Fibroblast of lung (primary cell): ENCODE data around the gene SULF2. TPM values are rescaled to one million over a fixed set of nuclear protein-coding genes. Genes with fewer than 3 reads are reported as not detected.

Experiments used
- DNase-seq, 2 donors: peaks; one replicate each; pipeline versions ENCODE4 v3.0.0 to v3.0.0-alpha.2; 2010; ENCODE audit warnings: low read depth in 2 of 2
- H2AFZ ChIP-seq: 2 replicates; pipeline ENCODE4 v1.5.1; 2012; ENCODE audit warnings: low read length, control low read depth, inconsistent platforms
- H3K27ac ChIP-seq: 2 replicates; pipeline ENCODE4 v1.5.1; 2011; ENCODE audit warnings: low read length, control low read depth; ENCODE audit not compliant: insufficient read depth
- H3K27me3 ChIP-seq: 2 replicates; pipeline ENCODE4 v1.5.1; 2011; ENCODE audit warnings: mild to moderate bottlenecking, low read length; ENCODE audit not compliant: control insufficient read depth, insufficient read depth
- H3K36me3 ChIP-seq: 2 replicates; pipeline ENCODE4 v1.5.1; 2011; ENCODE audit warnings: low read length; ENCODE audit not compliant: control insufficient read depth, insufficient read depth
- H3K4me1 ChIP-seq: 2 replicates; pipeline ENCODE4 v1.5.1; 2011; ENCODE audit warnings: low read length; ENCODE audit not compliant: control insufficient read depth, insufficient read depth; ENCODE audit errors: extremely low read depth
- H3K4me2 ChIP-seq: 2 replicates; pipeline ENCODE4 v1.5.1; 2011; ENCODE audit warnings: low read length, control low read depth; ENCODE audit not compliant: insufficient read depth; ENCODE audit errors: extremely low read depth
- H3K4me3 ChIP-seq, 4 experiments: fragments of 200-600 bp in 1 of 4; sonication (generic) in 1 of 4; replicated peaks in 1 of 4; 2 replicates each; pipeline ENCODE4 v1.5.1; 2011 to 2016; ENCODE audit warnings: low read length in 4 of 4, low read depth in 3 of 4, mild to moderate bottlenecking in 3 of 4, control low read depth in 2 of 4, inconsistent platforms in 1 of 4, mixed read lengths in 1 of 4; ENCODE audit not compliant: insufficient read depth in 1 of 4; ENCODE audit errors: control extremely low read depth in 1 of 4
- H3K79me2 ChIP-seq: 2 replicates; pipeline ENCODE4 v1.5.1; 2012; ENCODE audit warnings: mild to moderate bottlenecking, low read length, inconsistent platforms; ENCODE audit not compliant: control insufficient read depth, insufficient read depth
- H3K9ac ChIP-seq: 2 replicates; pipeline ENCODE4 v1.5.1; 2011; ENCODE audit warnings: mild to moderate bottlenecking, low read length, control low read depth; ENCODE audit not compliant: insufficient read depth
- H3K9me3 ChIP-seq: 2 replicates; pipeline ENCODE4 v1.5.1; 2012; ENCODE audit warnings: low read depth, low read length; ENCODE audit not compliant: control insufficient read depth, insufficient read depth
- H4K20me1 ChIP-seq: 2 replicates; pipeline ENCODE4 v1.5.1; 2011; ENCODE audit warnings: low read length; ENCODE audit not compliant: control insufficient read depth, insufficient read depth; ENCODE audit errors: extremely low read depth
- CTCF ChIP-seq, 2 donors: IDR thresholded peaks in 1 of 2; conservative IDR thresholded peaks in 1 of 2; 1 replicate in 1 of 2; 2 replicates in 1 of 2; pipeline ENCODE4 v1.5.1; 2011 to 2012; ENCODE audit warnings: low read length in 2 of 2, control low read depth in 1 of 2, inconsistent platforms in 1 of 2, low read depth in 1 of 2, mild to moderate bottlenecking in 1 of 2
- EZH2 ChIP-seq: IDR thresholded peaks from 2 replicates; pipeline ENCODE4 v1.5.1; 2012; ENCODE audit warnings: low read length, control low read depth, mild to moderate bottlenecking; ENCODE audit errors: missing control alignments
- polyA plus RNA-seq, 2 donors: library from polyadenylated mRNA; depleted of rRNA in 1 of 2; stranded (reverse) in 1 of 2; unstranded in 1 of 2; fragments of >200 nt; gene quantifications; 2 replicates each; pipeline ENCODE4 v1.2.1, GENCODE V29; 2011 to 2012; ENCODE audit warnings: missing spikeins in 1 of 2
- total RNA-seq: library from RNA; depleted of rRNA; stranded (reverse); fragments of >200 nt; gene quantifications from 2 replicates; pipeline ENCODE4 v1.2.1, GENCODE V29; 2014

SULF2 gene
- total and polyA plus RNA-seq, 2 donors (not counting 1 experiment from before 2014, with no cell fraction given): 0.26 to 9.6 TPM

GRCh38 chr20:47638851-47639250, 146.4 kb downstream of the SULF2 start:
- H3K9me3 ChIP-seq: no peaks in the 10 kb centered on the region
- DNase-seq: no peak
- no peak overlapping the region for H2AFZ ChIP-seq
- H3K9ac ChIP-seq: no peak overlapping the region
- no peak overlapping the region for H3K4me3 ChIP-seq
- H3K36me3 ChIP-seq: peaks cover 2% of the 10 kb centered on the region
- H3K4me1 ChIP-seq: no peaks in the 10 kb centered on the region
- H3K79me2 ChIP-seq: no peaks in the 10 kb centered on the region
- TF ChIP-seq EZH2: no peak
- TF ChIP-seq CTCF (conservative IDR thresholded peaks at IDR 0.05 in 1 of 2, IDR thresholded peaks at IDR 0.05 in 1 of 2; ENCODE audit: low read depth in 1 of 2, low read length in 2 of 2): no peak
- H4K20me1 ChIP-seq: no peaks in the 10 kb centered on the region
- H3K27me3 ChIP-seq: no peaks in the 10 kb centered on the region
- no peak overlapping the region for H3K4me2 ChIP-seq
- no peak overlapping the region for H3K27ac ChIP-seq

DNA sequence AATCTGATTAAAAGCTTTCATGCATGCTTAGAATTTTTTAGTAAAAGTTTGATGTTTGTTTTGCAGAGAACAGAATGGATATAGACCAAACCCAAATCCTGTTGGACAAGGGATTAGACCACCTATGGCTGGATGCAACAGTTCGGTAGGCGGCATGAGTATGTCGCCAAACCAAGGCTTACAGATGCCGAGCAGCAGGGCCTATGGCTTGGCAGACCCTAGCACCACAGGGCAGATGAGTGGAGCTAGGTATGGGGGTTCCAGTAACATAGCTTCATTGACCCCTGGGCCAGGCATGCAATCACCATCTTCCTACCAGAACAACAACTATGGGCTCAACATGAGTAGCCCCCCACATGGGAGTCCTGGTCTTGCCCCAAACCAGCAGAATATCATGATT, 150.0 kb downstream of the SULF2 start:
- Histone ChIP-seq H3K27me3 (no peaks in the 10 kb centered on the region), H2AFZ (no peak overlapping the region), H3K36me3 (peaks cover 2% of the 10 kb centered on the region), H3K9ac (no peak overlapping the region), H3K4me3 (no peak overlapping the region), H4K20me1 (no peaks in the 10 kb centered on the region), H3K27ac (no peak overlapping the region), H3K9me3 (no peaks in the 10 kb centered on the region), H3K79me2 (no peaks in the 10 kb centered on the region), H3K4me2 (no peak overlapping the region), H3K4me1 (no peaks in the 10 kb centered on the region)
- DNase-seq: no peak
- TF ChIP-seq EZH2 (no peak), CTCF (conservative IDR thresholded peaks at IDR 0.05 in 1 of 2, IDR thresholded peaks at IDR 0.05 in 1 of 2; ENCODE audit: low read depth in 1 of 2, low read length in 2 of 2) (no peak)

DNA sequence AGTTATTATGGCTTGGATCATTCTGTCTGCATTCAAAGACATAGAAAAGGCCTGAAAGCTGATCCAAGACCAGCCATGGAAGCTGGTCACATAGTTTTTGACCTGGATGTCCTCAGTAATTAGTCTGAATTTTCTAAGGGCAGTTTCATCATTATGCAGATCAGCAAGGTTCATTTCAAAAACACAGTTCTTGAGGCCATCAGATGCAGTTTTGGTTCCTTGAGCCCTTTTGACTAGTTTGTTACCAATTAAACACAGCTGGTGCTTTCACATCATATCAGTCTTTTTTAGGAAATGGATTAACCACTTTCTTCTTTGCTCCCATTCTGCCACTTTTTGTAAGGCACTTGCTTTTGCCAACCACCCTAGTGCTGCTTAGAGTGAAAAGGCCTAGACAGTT, 154.2 kb downstream of the SULF2 start:
- H3K4me2 ChIP-seq: no peak overlapping the region
- DNase-seq: no peak
- H2AFZ ChIP-seq: no peak overlapping the region
- no peak overlapping the region for H3K27ac ChIP-seq
- no peaks in the 10 kb centered on the region for H3K4me1 ChIP-seq
- no peaks in the 10 kb centered on the region for H3K79me2 ChIP-seq
- H3K36me3 ChIP-seq: peaks cover 2% of the 10 kb centered on the region
- H3K4me3 ChIP-seq: no peak overlapping the region
- no peaks in the 10 kb centered on the region for H3K9me3 ChIP-seq
- TF ChIP-seq CTCF (conservative IDR thresholded peaks at IDR 0.05 in 1 of 2, IDR thresholded peaks at IDR 0.05 in 1 of 2; ENCODE audit: low read depth in 1 of 2, low read length in 2 of 2) (no peak), EZH2 (no peak)
- no peaks in the 10 kb centered on the region for H3K27me3 ChIP-seq
- no peaks in the 10 kb centered on the region for H4K20me1 ChIP-seq
- no peak overlapping the region for H3K9ac ChIP-seq
